Measurements from ENCODE around the gene ZSWIM9. TPM values are rescaled to one million over a fixed set of nuclear protein-coding genes. Genes with fewer than 3 reads are reported as not detected.
A peak's percentile ranks its signal among the peaks of the same experiment; 100 is the strongest.

Gene ZSWIM9
- total RNA-seq, 2 donors from 2014 or later, result 4.7 to 9.6 TPM

GRCh38 chr19:48169578-48169938, 922 bp upstream of the ZSWIM9 start:
- 2 to 3% methylated on average over 7 to 11 of the region's 15 CpGs for WGBS, 2 donors
- TF ChIP-seq POLR2A (IDR thresholded peaks at IDR 0.05) (no peak), CTCF (IDR thresholded peaks at IDR 0.05) (no peak)
- no peaks in the 10 kb centered on the region for H3K27me3 ChIP-seq
- H3K36me3 ChIP-seq (replicated peaks in 1 of 2; ENCODE audit: insufficient read depth in 1 of 2, low read depth in 2 of 2), result peaks cover 0 to 3% of the 10 kb centered on the region in 2 donors
- peaks cover 16% of the 10 kb centered on the region for H3K4me1 ChIP-seq
- peak overlapping the region; percentile 59 to 97 for H3K4me3 ChIP-seq
- H3K9me3 ChIP-seq, result no peaks in the 10 kb centered on the region
- DNase-seq, result peak; percentile 86 to 89 (median 86)
- peak overlapping the region; percentile 90 to 98 (median 94) for H3K27ac ChIP-seq
- intact Hi-C loops (cut with DNase I), result no loop called here
- peak; percentile 56 for ATAC-seq

- DNase-seq (no peak), ATAC-seq (no peak)
- H3K36me3 ChIP-seq (replicated peaks in 1 of 2; ENCODE audit: insufficient read depth in 1 of 2, low read depth in 2 of 2), result peaks cover 0 to 3% of the 10 kb centered on the region in 2 donors
- H3K4me1 ChIP-seq, result peaks cover 16% of the 10 kb centered on the region
- H3K27ac ChIP-seq, result peak overlapping the region; percentile 20 to 97 (median 91)
- H3K27me3 ChIP-seq, result no peaks in the 10 kb centered on the region
- intact Hi-C loops (cut with DNase I), result no loop called here
- TF ChIP-seq CTCF (IDR thresholded peaks at IDR 0.05) (no peak), POLR2A (IDR thresholded peaks at IDR 0.05) (no peak)
- 1 to 3% methylated on average over 15 to 21 of the region's 21 CpGs for WGBS, 2 donors
- no peaks in the 10 kb centered on the region for H3K9me3 ChIP-seq
- peak overlapping the region; percentile 59 to 97 for H3K4me3 ChIP-seq
Measured at GRCh38 chr19:48170817-48171347, 402 bp downstream of the ZSWIM9 start.

- DNase-seq (no peak), ATAC-seq (no peak)
- Histone ChIP-seq H3K36me3 (replicated peaks in 1 of 2; ENCODE audit: insufficient read depth in 1 of 2, low read depth in 2 of 2) (peaks cover 0 to 3% of the 10 kb centered on the region in 2 donors), H3K27ac (no peak overlapping the region), H3K9me3 (no peaks in the 10 kb centered on the region), H3K4me3 (no peak overlapping the region), H3K4me1 (peaks cover 16% of the 10 kb centered on the region), H3K27me3 (no peaks in the 10 kb centered on the region)
- intact Hi-C loops (cut with DNase I), result no loop called here
- TF ChIP-seq CTCF (IDR thresholded peaks at IDR 0.05) (no peak), POLR2A (IDR thresholded peaks at IDR 0.05) (no peak)
- 90 to 91% methylated on average over 19 to 21 of the region's 37 CpGs for WGBS, 2 donors
Measured at GRCh38 chr19:48171710-48172109, 1.2 kb downstream of the ZSWIM9 start.

- no peaks in the 10 kb centered on the region for H3K27me3 ChIP-seq
- ATAC-seq, result no peak
- WGBS, 2 donors, result 72 to 74% methylated on average over 6 of the region's 6 CpGs
- H3K36me3 ChIP-seq (replicated peaks in 1 of 2; ENCODE audit: insufficient read depth in 1 of 2, low read depth in 2 of 2), result peaks cover 2 to 3% of the 10 kb centered on the region in 2 donors
- H3K4me1 ChIP-seq, result peaks cover 10% of the 10 kb centered on the region
- no peak for DNase-seq
- H3K27ac ChIP-seq, result no peak overlapping the region
- no peak for TF ChIP-seq POLR2A (IDR thresholded peaks at IDR 0.05)
- TF ChIP-seq CTCF (IDR thresholded peaks at IDR 0.05), result no peak
- H3K9me3 ChIP-seq, result no peaks in the 10 kb centered on the region
- intact Hi-C loops (cut with DNase I), result no loop called here
- no peak overlapping the region for H3K4me3 ChIP-seq
Measured at GRCh38 chr19:48174445-48175030, 4.1 kb downstream of the ZSWIM9 start.

- peaks cover 10% of the 10 kb centered on the region for H3K4me1 ChIP-seq
- no peaks in the 10 kb centered on the region for H3K9me3 ChIP-seq
- no peak for ATAC-seq
- TF ChIP-seq CTCF (IDR thresholded peaks at IDR 0.05) (no peak), POLR2A (IDR thresholded peaks at IDR 0.05) (no peak)
- 87 to 94% methylated on average over 10 of the region's 10 CpGs for WGBS, 2 donors
- no peaks in the 10 kb centered on the region for H3K27me3 ChIP-seq
- no peak overlapping the region for H3K27ac ChIP-seq
- H3K36me3 ChIP-seq (replicated peaks in 1 of 2; ENCODE audit: insufficient read depth in 1 of 2, low read depth in 2 of 2), result peaks cover 2 to 3% of the 10 kb centered on the region in 2 donors
- no peak overlapping the region for H3K4me3 ChIP-seq
- no peak for DNase-seq
- intact Hi-C loops (cut with DNase I), result no loop called here
Measured at GRCh38 chr19:48175578-48175977, 5.1 kb downstream of the ZSWIM9 start.
